NCI-H446 (cell line): Measurements from ENCODE around the gene NID2.

Experiments used
- DNase-seq, 2 experiments: peaks; one replicate each; lab custom pipeline; 2025; lab: John Stamatoyannopoulos, UW

NID2 gene

DNA sequence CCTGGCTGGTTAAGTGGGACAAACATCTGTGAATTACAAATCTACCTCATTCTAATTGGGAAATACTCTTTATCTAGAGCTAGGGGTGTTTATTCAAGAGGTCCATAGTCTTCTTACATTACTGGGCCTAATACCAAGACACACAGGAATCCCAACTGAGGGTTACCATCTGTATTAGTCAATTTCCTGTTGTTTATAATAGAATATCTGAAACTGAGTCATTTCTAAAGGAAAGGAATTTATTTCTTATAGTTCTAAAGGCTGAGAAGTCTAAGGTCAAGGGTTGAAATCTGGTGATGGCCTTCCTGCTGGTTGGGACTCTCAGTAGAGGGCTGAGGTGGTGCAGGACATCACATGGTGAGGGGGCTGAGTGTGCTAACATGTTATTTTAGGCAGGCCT, 43.5 kb downstream of the NID2 start:
- DNase-seq, result no peak

DNA sequence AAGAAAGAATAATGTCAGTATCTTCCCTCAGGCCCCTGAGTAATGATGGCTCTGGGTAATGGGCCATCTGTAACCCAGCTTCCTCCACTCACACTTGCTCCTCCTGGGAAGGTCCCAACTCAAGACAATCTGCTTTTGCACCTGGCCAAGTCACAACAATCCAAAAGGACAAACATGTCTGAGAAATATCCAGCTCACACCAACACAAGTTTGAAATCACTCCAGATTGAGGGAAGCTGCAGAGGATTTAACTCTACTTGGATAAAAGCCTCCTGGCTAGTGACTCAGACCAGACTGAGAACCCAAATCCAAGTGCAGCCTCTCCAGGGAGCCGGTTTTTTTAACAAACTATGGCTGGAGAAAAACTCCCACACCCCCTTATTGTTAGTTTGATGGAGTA, 45.3 kb downstream of the NID2 start:
- peak in 1 of 2 experiments; percentile 39 for DNase-seq

DNA sequence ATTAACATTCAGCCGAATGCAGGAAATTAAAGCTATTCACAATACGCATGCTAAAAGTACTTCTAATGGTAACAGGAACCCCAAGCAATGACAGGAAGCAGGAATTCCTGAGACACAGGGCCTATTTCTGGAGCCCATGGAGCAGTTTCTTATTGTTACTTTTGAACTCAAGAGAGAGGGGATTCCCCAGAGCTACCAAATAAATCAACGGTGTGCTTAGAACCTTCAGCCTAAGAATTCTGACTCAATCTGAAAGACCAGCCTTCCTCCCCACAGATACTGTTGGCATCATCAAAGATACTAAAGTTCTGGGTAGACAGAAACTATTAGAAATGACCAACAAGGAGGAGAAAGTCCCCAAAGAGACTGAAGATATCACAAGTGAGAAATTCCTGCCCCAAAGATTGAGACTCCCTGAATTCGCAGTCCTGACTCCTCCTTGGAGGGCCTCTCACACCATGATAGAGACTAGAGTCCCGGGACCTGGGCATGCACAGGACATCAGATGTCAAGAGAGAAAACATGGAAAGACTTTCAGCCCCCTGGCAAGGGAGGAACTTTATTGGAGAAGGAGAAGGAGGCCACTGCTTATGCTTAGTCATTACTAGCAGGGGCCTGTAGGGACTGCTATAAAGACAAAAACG, 46.8 kb downstream of the NID2 start:
- no peak for DNase-seq

DNA sequence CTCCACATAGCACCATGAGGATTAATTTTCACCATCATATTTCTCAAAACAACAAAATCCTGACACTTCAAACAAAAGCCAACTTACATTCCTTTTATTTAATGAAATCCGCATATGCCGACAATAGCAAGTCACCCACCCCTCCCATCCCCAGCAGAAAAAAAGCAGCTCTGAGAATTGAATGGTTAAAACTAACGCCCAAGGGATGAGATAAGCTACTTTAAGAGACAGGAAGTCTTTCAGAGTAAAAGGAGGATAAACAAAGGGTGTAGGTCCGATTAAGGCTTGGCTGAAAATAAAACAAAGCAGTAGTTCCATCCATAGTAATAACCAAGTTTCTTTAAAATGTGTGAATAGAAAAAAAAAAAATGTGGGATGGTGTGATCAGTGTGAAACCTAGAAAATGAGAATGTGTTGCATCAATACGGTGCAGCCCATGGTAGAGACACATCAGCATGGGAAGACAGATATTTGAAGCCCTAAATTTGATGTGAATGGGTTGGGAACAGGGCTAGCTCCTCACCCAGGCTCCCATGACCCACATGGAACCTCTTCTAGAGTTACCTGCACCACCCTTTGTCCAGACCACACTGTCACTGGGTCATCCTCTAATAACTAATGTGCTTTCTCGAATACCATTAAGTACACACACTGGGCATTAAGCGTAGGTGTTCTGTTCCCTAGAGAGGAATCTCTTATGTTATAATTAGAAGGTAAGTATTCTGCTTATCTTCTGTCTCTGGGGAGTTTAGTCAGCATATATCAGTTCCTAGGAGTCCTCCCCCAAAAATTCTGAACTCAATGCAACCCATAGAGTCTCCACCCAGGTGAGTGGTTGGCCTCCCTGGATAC, 47.8 kb downstream of the NID2 start:
- DNase-seq, result no peak

DNA sequence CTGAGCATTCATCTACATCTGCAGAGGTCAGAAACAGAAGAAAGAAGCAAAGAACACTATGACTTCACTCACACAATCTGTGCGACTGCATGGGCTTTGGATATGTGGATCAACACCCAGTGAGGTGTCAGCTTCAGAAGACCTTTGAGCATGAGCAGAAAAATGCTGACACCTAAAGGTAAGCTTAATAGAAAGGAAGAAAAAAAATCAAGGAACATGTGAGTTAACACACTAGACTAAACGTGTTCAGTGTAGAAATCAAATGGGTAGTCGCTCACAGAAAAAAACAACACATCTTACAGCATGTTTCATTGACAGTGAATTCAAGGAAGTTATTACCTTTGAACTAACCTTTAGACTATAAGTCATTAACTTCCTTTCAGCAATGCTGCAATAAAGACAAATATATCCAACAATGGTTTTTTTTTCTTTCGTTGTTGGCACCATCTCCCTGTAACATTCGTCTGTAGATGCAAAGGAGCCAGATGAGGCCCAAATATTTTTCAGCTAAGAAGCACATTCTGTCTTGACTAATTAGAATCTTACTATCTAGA, 48.6 kb downstream of the NID2 start:
- no peak for DNase-seq

DNA sequence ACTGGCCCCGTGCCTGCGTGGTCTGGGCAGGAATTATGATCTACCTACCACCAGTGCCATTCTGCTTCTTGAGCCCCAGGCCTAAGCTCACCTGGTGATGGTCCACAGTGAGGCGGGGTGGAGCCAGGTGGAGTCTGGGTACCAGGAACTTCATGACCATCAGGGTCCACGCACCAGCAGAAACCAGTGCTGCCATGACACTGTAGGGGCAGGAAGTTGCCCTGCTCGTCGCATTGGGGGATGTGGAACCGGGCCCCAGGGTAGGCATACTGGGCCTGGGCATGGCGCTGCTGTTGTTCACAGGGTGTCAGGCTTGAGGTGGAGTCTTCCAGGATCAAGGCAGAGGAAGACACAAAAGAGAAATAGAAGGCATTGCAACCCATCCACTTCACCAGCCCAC, 49.9 kb downstream of the NID2 start:
- DNase-seq, result no peak

DNA sequence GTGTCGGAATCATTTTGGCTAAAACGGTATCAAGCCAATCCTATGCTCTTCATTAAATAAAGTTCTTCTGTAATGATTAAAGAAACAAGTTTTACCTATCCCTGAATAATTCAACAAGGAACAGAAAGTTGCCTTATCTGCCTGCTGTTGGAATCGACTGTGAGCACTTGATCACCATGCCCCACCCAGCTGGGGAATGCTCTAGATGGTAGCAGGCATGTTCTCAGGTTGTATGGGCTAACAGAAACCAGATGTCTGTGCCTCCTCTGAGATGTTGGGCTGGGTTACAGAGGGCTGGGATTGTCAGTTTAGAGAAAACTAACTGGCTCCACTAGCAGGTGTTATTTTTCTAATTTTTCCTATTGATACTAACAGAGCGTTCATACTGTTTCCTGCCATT, 50.6 kb downstream of the NID2 start:
- no peak for DNase-seq

DNA sequence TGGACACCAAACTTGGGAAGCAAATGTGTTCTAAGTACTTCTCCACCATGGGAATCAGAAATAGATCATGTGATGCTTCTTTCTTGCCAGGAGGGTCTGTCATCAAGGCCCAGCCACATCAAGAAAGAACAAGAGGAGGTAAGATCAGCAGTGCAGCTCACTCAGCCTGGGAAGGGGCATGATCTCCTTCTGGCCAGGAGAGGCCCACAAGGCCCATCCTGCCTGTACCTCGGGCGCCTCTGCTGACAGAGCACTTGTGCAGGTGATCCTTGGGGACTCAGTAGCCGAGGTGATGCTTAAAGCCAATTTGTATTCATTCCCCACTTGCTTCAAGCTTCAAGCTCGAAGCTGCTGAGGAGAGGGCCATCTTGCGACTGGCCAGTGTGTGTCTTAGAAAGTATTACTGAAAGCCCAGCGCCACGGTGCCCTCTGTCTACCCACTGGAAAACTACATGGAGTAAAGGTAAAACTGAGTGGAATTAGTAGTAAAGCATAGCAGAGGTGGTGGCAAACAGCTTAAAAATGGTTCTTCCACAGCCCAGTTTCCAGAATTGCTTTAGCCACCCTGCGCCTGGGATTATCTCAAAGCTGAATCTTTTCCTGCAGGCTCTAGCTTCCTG, 53.3 kb downstream of the NID2 start:
- DNase-seq, result no peak

DNA sequence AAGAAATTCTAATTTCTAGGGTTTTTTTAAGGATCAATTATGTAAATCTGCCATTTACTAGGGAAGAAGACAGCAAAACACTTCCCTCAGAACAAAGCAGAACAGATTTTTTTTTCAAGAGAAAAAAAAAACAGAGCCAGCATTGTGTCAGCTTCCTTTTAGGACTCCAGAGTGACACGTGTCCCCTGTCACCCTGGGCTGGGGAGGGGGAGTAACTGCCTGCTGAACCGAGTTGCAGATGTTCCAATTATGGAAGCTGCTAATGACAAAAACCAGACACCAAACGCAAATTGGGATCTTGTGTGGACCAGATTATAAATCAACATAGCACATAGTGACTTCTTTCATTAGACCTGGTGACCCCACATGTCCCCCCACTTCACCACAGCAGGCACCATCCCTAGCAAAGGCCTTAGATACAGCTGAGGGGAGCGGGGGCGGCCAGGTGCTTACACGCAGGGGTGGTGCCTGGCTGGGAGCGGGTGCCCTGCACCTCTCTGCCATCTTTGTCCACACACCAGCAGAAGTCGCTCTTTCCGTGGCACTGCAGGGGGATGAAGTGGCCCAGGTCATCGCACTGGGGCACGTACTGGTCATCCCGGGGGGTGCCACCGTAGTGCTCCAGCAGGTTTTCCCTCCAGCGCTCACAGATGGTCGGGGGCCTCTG, 54.1 kb downstream of the NID2 start:
- DNase-seq, result no peak

DNA sequence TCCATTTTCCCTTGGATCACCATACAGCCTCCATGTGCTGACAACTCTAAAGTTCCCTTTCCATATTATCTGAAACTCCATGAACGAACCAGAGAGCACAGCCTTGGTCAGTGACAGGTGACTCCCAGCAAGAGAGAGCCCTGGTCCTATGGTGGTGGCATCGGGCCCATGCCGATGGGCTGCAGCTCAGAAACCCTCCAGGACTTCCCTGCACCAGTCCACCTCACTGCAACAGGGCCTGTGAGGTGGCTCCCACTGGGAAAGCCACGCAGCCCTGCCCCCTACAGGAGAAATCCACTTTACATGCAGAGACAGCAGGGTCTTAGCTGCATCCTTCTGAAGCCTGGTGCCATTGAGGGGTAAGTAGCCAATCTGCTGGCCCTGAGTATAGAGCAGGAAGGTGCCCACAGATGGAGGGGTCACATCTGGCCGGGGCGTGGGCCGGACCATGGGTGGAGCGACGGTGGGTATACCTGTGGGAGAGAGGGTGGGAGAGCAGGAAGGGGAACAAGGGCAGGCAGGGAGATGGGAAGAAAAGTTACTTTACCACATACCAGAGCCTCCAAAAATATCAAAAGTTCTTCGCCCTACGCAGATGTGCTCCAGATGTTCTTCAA, 54.8 kb downstream of the NID2 start:
- DNase-seq, result no peak

DNA sequence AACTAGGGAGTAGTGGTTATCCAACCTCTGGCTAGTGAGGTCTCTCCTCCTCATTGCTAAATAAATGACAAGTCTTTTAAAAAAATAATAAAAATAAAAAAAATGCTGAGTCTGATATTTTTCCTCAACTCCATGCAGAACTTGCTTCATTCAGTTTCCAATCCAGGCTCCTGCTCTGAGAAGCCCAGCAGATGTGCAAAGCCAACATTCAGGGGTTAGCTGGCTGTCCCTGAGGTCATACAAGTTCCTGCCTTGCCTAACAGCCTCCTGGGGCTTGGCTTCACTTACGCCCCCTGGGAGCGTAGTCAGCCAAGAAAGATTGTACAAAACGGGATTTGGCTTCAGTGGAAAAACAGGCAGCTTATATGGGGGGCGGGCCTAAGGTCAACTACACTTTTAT, 56.2 kb downstream of the NID2 start:
- no peak for DNase-seq

DNA sequence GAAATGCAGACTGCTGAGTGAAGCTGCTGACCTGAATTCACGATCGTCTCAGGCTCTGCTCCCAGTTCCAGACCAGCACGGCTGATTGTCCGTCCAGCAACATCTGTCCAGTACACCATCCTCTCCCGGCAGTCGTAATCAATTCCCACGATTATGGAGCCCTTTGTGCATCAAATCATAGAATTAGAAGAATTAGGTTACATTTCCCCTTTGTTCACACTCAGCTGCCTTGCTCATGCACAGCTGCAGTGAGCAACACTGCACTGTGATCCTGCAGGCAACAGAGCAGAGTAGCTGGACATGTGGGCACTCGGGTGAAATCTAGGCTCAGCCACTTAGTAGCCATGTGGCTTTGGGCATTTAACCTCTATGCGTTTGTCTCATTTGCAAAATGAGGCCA, 57.3 kb downstream of the NID2 start:
- DNase-seq, result no peak

DNA sequence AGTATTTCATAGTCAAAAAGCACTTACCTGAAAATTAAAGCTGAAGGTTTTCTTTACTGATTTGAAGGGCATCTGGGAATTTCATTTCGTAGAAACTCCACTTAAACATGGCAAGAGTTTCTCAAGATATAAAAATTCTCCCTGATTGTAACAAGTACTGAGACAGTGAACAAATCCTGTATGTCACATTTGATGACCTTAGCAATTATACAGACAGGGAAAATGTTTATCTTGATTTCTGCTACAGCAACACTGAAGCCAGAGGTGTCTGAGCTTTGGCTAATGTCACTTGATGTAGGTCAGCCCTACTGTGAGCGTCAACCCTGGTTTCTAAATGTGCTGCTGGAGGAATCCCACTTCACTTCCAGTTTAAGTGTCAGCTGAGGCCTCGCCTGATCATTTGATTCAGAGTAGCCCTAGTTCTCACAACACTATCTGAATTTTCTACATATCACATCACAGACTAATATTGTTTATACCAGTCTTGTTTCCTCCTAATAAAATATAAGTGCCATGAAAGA, 58.6 kb downstream of the NID2 start:
- no peak for DNase-seq

DNA sequence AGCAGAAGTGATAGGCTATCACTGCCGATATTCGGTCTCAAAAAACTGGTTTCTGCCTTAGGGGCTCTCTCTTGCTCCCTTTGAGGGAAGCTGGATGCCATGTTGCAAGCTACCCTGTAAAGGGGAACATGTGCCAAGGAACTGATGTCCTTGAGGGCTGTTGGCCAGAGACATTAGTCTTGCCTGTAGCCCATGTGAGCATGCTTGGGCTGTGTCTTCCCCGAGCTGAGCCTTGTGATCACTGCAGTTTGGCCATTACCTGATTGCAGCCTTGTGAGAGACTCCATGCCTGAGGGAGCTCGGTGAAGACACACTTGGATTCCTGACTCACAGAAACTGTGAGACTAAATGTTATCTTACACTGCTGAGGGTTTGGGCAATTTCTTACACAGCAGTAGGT, 60.7 kb downstream of the NID2 start:
- DNase-seq, result no peak

DNA sequence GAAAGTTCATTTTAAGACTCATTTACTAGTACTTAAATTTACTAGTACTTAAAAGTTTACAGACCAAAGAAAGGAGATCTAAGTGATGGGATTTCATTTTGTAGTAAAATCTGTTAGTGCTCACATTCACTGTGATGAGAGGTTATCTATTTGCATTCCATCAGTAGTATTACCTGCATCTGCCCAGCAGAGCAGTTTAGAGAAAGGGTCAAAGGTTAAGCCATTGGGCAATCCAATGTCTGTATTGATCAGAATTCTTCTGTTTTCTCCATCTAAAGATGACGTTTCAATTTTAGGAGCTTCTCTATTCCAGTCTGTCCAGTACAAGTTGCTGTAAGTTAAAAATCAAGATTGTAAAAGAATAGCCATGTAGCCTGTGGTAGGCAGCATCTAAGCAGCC, 61.2 kb downstream of the NID2 start:
- DNase-seq, result no peak

DNA sequence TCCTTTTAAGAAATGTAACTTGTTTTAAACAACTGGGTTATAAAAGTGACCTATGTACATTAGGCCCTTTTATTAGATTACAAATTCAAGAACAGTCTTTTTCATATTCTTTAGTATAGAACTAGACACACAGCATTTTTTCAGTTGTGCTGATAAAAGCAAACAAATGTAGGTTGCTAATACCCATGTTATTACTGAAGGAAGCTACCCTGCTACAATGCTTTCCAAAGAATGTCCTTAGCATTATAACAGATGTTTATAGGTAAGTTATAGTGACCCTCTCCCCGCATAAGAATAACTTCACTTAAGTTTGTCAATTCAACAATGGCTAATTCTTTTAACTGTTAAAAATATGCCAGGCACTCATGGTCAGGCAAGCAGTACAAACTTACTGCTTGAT, 61.6 kb downstream of the NID2 start:
- no peak for DNase-seq

DNA sequence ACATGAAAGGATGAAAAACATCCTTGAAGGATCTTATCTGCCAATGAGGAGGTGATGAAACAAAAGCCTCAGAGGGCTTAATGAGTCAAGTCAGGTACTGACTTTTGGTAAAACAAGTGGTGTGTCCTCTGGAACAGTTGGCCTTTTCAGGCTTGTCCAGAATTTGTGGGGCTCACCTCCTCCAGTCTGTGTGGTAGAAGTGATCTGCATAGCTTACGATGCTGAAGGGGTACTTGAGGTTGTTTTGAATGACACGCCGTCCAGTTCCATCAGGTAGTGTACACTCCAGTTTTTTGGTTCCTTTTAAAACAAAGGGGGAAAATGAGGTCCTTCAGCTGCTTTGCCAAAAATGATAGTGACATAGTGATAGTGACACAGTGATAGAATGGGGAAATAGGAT, 62.5 kb downstream of the NID2 start:
- no peak for DNase-seq

DNA sequence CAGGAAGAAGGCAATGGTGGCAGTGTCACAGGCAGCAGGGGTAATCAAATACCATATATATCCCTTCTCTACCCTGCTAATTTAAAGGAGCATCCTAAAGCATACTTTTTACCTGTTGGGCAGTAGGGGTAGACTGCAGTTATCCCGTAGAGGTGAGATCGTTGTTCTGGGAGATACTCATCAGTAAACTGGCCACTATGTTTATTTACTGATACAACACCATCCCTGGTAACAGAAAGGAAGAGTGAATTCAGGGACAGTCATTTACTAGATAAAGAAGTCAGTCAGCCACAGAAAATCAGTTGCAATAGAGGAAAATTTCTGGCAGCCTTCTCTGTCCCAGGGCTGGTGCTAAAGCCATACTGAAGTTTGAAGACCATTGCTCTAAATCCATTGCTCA, 63.2 kb downstream of the NID2 start:
- no peak for DNase-seq

DNA sequence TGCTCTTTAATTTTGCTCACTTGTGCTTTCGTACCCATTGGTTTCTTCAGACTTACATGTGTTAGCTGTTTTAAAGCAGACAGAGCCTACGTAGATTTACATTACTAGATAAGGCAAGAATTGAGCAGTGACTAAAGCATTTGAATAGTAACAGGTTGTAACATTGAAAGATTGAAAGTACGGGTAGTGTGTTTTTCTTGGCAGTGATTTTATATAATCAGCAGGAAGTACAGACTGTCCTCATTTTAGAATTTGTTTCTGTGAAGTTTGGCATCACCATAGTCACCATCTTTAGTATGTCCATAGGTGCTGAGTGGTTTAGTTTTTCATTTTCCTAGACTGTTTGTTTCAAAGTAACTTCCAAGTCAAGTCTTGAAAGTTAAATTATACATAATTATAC, 65.5 kb downstream of the NID2 start:
- DNase-seq, result no peak

DNA sequence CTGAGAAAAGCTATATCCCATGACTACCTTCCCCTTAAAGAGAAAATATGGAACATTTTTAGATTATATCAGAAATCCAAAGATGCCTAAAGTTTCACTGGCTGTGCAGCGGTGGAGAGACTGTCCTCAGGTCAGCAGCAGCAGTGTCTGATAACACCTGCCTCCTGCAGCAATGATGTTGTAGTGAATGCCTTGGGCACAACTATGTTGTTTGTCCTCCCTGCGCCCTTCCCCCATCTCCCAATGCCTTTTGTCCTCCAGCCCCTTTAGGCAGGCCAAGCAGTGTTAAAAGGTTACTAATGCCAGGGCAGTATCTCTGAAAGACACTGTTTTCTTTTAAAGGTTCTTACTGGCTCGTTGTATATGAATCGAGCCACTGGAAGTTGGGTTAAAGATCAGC, 66.3 kb downstream of the NID2 start:
- DNase-seq, result no peak

DNA sequence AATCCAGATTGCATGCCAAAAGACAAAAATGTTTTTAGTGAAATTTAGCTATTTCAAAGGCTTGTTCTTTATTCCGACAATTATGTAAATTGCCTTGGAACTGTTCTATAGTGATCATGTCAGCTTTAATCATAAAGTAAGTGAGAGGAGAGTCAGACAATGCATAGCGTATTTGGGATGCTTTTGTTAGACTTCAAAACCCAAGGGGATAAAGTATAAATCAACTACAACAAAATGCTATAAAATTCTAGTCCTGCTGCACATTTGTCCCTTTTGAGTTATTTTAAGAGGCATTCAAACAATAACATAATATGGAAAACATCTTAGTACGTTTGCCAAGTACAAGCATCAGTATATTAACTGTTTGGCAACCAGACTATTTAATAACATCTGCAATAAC, 68.2 kb downstream of the NID2 start:
- DNase-seq, result no peak
